HG03097 (cell line): ENCODE measurements around the gene ITPR1.

ENCODE experiments used
- ATAC-seq: cut with Tn5 transposase; IDR thresholded peaks from one replicate; pipeline ENCODE4 v1.9.1; 2021; ENCODE audit not compliant: unreplicated experiment, low FRiP score

ITPR1 gene

GRCh38 chr3:4508048-4508981 is 15.2 kb downstream of the ITPR1 start:
- peak; percentile 75 for ATAC-seq

- ATAC-seq, result no peak
These were observed 15.9 kb downstream of the ITPR1 start for GRCh38 chr3:4509043-4509442.

GRCh38 chr3:4509983-4510755 is 17.0 kb downstream of the ITPR1 start:
- ATAC-seq, result no peak

GRCh38 chr3:4511491-4512262 is 18.5 kb downstream of the ITPR1 start:
- no peak for ATAC-seq

- no peak for ATAC-seq
These were observed 19.9 kb downstream of the ITPR1 start for GRCh38 chr3:4512895-4513616.

- no peak for ATAC-seq
These were observed 21.2 kb downstream of the ITPR1 start for GRCh38 chr3:4514321-4514720.

GRCh38 chr3:4514916-4515315 is 21.8 kb downstream of the ITPR1 start:
- no peak for ATAC-seq

GRCh38 chr3:4515916-4516579 is 22.9 kb downstream of the ITPR1 start:
- no peak for ATAC-seq

GRCh38 chr3:4517093-4517492 is 23.9 kb downstream of the ITPR1 start:
- no peak for ATAC-seq

GRCh38 chr3:4517643-4518311 is 24.6 kb downstream of the ITPR1 start:
- ATAC-seq, result no peak

- ATAC-seq, result no peak
These were observed 27.1 kb downstream of the ITPR1 start for GRCh38 chr3:4520033-4520816.

- ATAC-seq, result no peak
These were observed 29.8 kb downstream of the ITPR1 start for GRCh38 chr3:4522947-4523346.

GRCh38 chr3:4523710-4524698 is 30.9 kb downstream of the ITPR1 start:
- no peak for ATAC-seq

- ATAC-seq, result no peak
These were observed 32.5 kb downstream of the ITPR1 start for GRCh38 chr3:4525560-4526223.

- ATAC-seq, result no peak
These were observed 35.2 kb downstream of the ITPR1 start for GRCh38 chr3:4528320-4528719.

- ATAC-seq, result no peak
These were observed 35.9 kb downstream of the ITPR1 start for GRCh38 chr3:4528819-4529600.
